Testis (tissue), 2 donors: ENCODE measurements around the gene TCERG1L.

ENCODE experiments used
- POLR2A ChIP-seq: fragments of 450-650 bp; IDR thresholded peaks from one replicate; pipeline ENCODE4 v1.6.1; 2017; ENCODE audit warnings: antibody characterized with exemption, mild to moderate bottlenecking, moderate library complexity
- TF ChIP-seq, protein P1 (sequence below), 3 experiments: fragments of 450-650 bp in 2 of 3; fragments of 200-600 bp in 1 of 3; sonication (generic) in 1 of 3; IDR thresholded peaks; one replicate each; pipeline ENCODE4 v1.5.1; 2016 to 2019; ENCODE audit warnings: antibody characterized with exemption in 3 of 3, mild to moderate bottlenecking in 2 of 3, moderate library complexity in 1 of 3

- TF ChIP-seq, protein P1, sequence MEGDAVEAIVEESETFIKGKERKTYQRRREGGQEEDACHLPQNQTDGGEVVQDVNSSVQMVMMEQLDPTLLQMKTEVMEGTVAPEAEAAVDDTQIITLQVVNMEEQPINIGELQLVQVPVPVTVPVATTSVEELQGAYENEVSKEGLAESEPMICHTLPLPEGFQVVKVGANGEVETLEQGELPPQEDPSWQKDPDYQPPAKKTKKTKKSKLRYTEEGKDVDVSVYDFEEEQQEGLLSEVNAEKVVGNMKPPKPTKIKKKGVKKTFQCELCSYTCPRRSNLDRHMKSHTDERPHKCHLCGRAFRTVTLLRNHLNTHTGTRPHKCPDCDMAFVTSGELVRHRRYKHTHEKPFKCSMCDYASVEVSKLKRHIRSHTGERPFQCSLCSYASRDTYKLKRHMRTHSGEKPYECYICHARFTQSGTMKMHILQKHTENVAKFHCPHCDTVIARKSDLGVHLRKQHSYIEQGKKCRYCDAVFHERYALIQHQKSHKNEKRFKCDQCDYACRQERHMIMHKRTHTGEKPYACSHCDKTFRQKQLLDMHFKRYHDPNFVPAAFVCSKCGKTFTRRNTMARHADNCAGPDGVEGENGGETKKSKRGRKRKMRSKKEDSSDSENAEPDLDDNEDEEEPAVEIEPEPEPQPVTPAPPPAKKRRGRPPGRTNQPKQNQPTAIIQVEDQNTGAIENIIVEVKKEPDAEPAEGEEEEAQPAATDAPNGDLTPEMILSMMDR (IDR thresholded peaks at IDR 0.05) = no peak
- TF ChIP-seq POLR2A = no peak
Observed at GRCh38 chr10:131220601-131221171, 90.8 kb downstream of the TCERG1L start.
